GM21529 (cell line): ENCODE results near the gene PGC.
"Not testable (repeated sequence)": the region's sequence is repeated elsewhere in the genome, so short reads cannot be mapped to it uniquely, and the experiment has no call there.

Experiments used
- ATAC-seq: cut with Tn5 transposase; IDR thresholded peaks from one replicate; pipeline ENCODE4 v1.9.1; 2021; ENCODE audit not compliant: unreplicated experiment

Gene PGC

GRCh38 chr6:41777551-41778285 is 30.5 kb upstream of the PGC start:
- ATAC-seq = no peak

- no peak for ATAC-seq
Observed at GRCh38 chr6:41775293-41775882, 28.2 kb upstream of the PGC start.

GRCh38 chr6:41774841-41775240 is 27.6 kb upstream of the PGC start:
- no peak for ATAC-seq

GRCh38 chr6:41771058-41771983 is 24.1 kb upstream of the PGC start:
- no peak for ATAC-seq

GRCh38 chr6:41770381-41771057 is 23.3 kb upstream of the PGC start:
- no peak for ATAC-seq

- ATAC-seq = no peak
Observed at GRCh38 chr6:41769376-41769775, 22.2 kb upstream of the PGC start.

GRCh38 chr6:41768545-41769308 is 21.5 kb upstream of the PGC start:
- ATAC-seq = no peak

- ATAC-seq = no peak
Observed at GRCh38 chr6:41767112-41767833, 20.1 kb upstream of the PGC start.

GRCh38 chr6:41766043-41766664 is 19.0 kb upstream of the PGC start:
- not testable (repeated sequence) for ATAC-seq

GRCh38 chr6:41763470-41763869 is 16.3 kb upstream of the PGC start:
- ATAC-seq = no peak

GRCh38 chr6:41759905-41760579 is 12.8 kb upstream of the PGC start:
- no peak for ATAC-seq

GRCh38 chr6:41759106-41759904 is 12.1 kb upstream of the PGC start:
- ATAC-seq = no peak

- no peak for ATAC-seq
Observed at GRCh38 chr6:41758641-41759035, 11.4 kb upstream of the PGC start.

- ATAC-seq = no peak
Observed at GRCh38 chr6:41757931-41758640, 10.9 kb upstream of the PGC start.

- no peak for ATAC-seq
Observed at GRCh38 chr6:41757271-41757670, 10.1 kb upstream of the PGC start.

- ATAC-seq = no peak
Observed at GRCh38 chr6:41756354-41756753, 9.2 kb upstream of the PGC start.

GRCh38 chr6:41755895-41756294 is 8.7 kb upstream of the PGC start:
- no peak for ATAC-seq
